ENCODE measurements around the gene PUM2.

DNA sequence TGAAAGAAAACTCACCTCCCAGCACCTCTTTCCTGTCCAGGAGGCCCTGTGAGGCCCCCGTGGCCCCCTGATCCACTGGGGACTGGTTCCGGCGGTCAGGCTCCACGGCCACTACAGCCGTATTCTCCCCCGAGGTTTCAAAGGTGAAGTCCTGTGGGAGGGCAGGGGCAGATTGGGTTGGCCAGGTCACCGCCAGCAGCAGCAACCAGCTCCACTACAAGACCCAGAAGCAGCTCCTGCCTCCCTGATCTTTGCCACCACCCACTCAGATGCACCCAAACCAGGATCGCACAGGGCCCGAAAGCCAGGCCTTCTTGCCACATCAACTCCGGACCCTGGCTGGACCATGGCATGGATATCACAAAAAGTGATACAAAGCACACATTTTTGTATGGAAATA, 147.6 kb downstream of the PUM2 start:
- TF ChIP-seq, protein P1, sequence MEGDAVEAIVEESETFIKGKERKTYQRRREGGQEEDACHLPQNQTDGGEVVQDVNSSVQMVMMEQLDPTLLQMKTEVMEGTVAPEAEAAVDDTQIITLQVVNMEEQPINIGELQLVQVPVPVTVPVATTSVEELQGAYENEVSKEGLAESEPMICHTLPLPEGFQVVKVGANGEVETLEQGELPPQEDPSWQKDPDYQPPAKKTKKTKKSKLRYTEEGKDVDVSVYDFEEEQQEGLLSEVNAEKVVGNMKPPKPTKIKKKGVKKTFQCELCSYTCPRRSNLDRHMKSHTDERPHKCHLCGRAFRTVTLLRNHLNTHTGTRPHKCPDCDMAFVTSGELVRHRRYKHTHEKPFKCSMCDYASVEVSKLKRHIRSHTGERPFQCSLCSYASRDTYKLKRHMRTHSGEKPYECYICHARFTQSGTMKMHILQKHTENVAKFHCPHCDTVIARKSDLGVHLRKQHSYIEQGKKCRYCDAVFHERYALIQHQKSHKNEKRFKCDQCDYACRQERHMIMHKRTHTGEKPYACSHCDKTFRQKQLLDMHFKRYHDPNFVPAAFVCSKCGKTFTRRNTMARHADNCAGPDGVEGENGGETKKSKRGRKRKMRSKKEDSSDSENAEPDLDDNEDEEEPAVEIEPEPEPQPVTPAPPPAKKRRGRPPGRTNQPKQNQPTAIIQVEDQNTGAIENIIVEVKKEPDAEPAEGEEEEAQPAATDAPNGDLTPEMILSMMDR (IDR thresholded peaks at IDR 0.05; ENCODE audit: insufficient read depth, low read length, poor library complexity, severe bottlenecking), result no peak
- no peak for TF ChIP-seq EZH2phosphoT487 (conservative IDR thresholded peaks at IDR 0.05; ENCODE audit: low read length)
